GM12874 (cell line): Measurements from ENCODE around the gene ZNF385B.

Experiments
- CTCF ChIP-seq: IDR thresholded peaks from 2 replicates; pipeline ENCODE4 v1.5.1; 2011; ENCODE audit warnings: low read depth, mild to moderate bottlenecking, control low read depth, low read length, moderate library complexity; ENCODE audit not compliant: insufficient read depth

ZNF385B gene

GRCh38 chr2:179619947-179620467 is 241.4 kb downstream of the ZNF385B start:
- no peak for TF ChIP-seq CTCF

GRCh38 chr2:179614121-179614520 is 247.3 kb downstream of the ZNF385B start:
- TF ChIP-seq CTCF, result no peak

DNA sequence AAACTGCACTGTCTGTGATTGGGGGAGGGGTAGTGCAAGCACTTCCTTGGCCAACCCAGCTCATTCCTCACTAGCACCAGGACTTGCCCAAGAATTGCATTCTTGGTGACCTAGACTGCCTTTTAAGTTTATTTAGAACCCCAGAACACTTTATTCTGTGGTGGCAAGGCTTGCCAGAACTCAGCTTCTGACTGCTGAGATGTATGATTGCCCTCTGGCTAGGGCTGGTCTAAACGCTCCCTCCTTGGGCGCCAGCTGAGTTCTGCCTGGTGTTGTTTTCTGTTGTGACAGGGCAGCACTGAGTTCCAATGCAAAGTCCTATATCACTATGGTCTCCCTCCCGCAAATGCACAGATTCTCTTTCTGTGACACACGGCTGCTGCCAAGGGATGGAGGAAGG is 247.7 kb downstream of the ZNF385B start:
- no peak for TF ChIP-seq CTCF

DNA sequence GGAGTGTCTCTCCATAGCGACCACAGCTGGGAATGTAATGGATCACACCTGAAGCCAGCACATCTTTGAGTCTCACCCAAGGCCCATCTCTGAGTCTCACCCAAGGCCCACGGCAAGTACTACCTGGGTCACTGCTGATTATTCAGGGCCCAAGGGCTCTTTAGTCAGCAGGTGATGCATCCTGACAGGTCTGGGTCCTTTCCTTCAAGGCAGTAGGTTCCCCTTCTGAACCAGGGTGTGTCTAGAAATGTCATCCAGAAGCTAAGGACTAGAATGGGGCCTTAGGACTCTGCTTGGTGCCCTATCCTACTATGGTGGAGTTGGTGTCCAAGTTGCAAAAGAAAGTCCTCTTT is 248.1 kb downstream of the ZNF385B start:
- TF ChIP-seq CTCF, result no peak

DNA sequence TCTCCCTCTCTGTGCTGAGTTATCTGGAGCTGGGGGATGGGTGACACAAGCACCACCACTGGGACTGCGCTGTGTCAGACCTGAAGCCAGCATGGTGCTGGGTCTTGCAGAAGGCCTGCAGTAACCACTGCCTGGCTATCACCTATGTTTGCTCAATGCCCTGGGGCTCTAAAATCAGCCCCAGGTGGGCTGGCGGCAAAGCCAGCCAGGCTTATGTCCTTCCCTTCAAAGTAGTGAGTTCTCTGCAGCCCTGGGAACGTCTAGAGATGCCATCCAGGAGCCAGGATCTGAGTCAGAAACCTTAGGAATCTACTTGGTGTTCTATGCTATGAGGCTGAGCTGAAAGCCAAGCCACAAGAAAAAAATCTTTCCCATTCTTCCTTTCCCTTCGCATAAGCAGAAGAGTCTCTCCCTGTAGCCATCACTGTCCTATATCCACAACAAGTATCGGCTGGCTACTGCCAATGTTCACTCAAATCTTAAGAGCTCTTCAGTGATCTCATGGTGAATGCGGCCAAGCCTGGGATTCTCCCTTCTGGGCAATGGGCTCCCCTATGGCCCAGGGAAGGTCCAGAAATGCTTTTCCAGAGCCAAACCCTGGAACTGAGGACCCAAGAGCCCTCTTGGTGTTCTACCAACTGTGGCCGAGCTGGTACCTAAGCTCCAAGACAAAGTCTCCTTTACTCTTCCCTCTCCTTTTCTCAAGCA is 248.7 kb downstream of the ZNF385B start:
- no peak for TF ChIP-seq CTCF

- TF ChIP-seq CTCF, result no peak
Measured at GRCh38 chr2:179612108-179612507, 249.3 kb downstream of the ZNF385B start.

DNA sequence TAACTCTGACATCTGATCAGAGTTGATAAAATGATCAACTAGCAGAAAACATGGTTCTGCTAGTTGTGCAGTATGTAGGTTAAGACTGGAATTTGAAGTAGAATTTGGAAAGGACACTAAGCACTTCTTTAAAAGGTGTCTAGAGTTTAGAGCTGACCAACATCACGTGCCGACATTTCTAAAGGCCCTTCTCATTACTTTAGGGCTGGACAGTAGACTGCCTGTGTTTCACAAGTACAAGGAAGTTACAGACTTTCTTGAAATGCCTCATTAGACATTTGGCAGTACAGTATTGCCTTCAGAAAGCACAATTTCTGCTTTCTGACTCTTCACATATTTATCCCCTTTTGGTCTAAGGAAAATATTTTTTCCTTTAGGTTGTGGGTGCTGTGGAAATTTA is 255.3 kb downstream of the ZNF385B start:
- TF ChIP-seq CTCF, result no peak
